A549 (cell line): ENCODE results near the gene FER. TPM values are rescaled to one million over a fixed set of nuclear protein-coding genes. Genes with fewer than 3 reads are reported as not detected.

Experiments used
- ATAC-seq, 2 experiments: fragments of 200-7000 bp in 1 of 2; fragments of >200 bp in 1 of 2; cut with Nextera tagmentation in 1 of 2; cut with Tn5 transposase in 1 of 2; 3 replicates each; pipeline versions ENCODE4 v1.8.0 to v1.9.1; 2018 to 2020; ENCODE audit warnings: mild to moderate bottlenecking in 1 of 2, moderate library complexity in 1 of 2
- CTCF ChIA-PET: fragments of 300-600 bp; sonication (Branson Sonifier 250); formaldehyde crosslinking; extraction: SDS; loops from one replicate; lab custom pipeline; 2021; ENCODE audit warnings: antibody characterized with exemption, inconsistent platforms; lab: Yijun Ruan, JAX
- POLR2A ChIA-PET: fragments of 350-600 bp; formaldehyde crosslinking; extraction: SDS; loops from one replicate; lab custom pipeline; 2021; ENCODE audit warnings: antibody characterized with exemption, inconsistent platforms; lab: Yijun Ruan, JAX
- DNase-seq, 2 experiments: peaks; one replicate each; pipeline versions ENCODE4 v3.0.0 to v3.0.0-alpha.2; 2011 to 2016; ENCODE audit warnings: low read depth in 1 of 2, low spot score in 1 of 2
- FAIRE-seq: peaks from 2 replicates; lab custom pipeline; 2011; peaks lifted over from hg19 to GRCh38; lab: Jason Lieb, UNC
- H3K27ac ChIP-seq, 2 experiments: fragments of >200 bp; sonication (Bioruptor Twin); formaldehyde crosslinking; 3 replicates each; pipeline ENCODE4 v1.5.1; 2016 to 2017
- H3K4me1 ChIP-seq: fragments of >200 bp; sonication (Bioruptor Twin); formaldehyde crosslinking; 3 replicates; pipeline ENCODE4 v1.6.1; 2016
- H3K4me2 ChIP-seq: fragments of >200 bp; sonication (Bioruptor Twin); formaldehyde crosslinking; 3 replicates; pipeline ENCODE4 v1.6.1; 2016
- H3K4me3 ChIP-seq: fragments of >200 bp; sonication (Bioruptor Twin); formaldehyde crosslinking; 3 replicates; pipeline ENCODE4 v1.5.1; 2016
- H3K9me3 ChIP-seq: fragments of >200 bp; sonication (Bioruptor Twin); formaldehyde crosslinking; 3 replicates; pipeline ENCODE4 v1.6.1; 2016
- CHD4 ChIP-seq: fragments of 200-600 bp; sonication (generic); IDR thresholded peaks from 2 replicates; pipeline ENCODE4 v1.6.1; 2016; ENCODE audit warnings: antibody characterized with exemption, mild to moderate bottlenecking, borderline replicate concordance
- EHF ChIP-seq: fragments of 250-450 bp; sonication (Bioruptor Pico); IDR thresholded peaks from 2 replicates; pipeline ENCODE4 v1.5.0; 2020; ENCODE audit warnings: mild to moderate bottlenecking
- EHMT2 ChIP-seq: fragments of 200-600 bp; sonication (generic); IDR thresholded peaks from 2 replicates; pipeline ENCODE4 v1.6.1; 2016; ENCODE audit warnings: antibody characterized with exemption, low read depth, mild to moderate bottlenecking, moderate library complexity
- GATA3 ChIP-seq: IDR thresholded peaks from 2 replicates; pipeline ENCODE4 v1.6.1; 2012; ENCODE audit warnings: borderline replicate concordance
- HMGXB4 ChIP-seq: fragments of 250-450 bp; sonication (Bioruptor Pico); IDR thresholded peaks from 2 replicates; pipeline ENCODE4 v1.5.0; 2021; ENCODE audit warnings: mild to moderate bottlenecking, moderate library complexity, borderline replicate concordance
- JUNB ChIP-seq: fragments of >200 bp; sonication (Bioruptor Twin); formaldehyde crosslinking; IDR thresholded peaks from 2 replicates; pipeline ENCODE4 v1.6.1; 2016
- MAZ ChIP-seq: fragments of 150-350 bp; IDR thresholded peaks from 2 replicates; pipeline ENCODE4 v1.6.1; 2014; ENCODE audit warnings: antibody characterized with exemption, low read depth, low read length, borderline replicate concordance
- RCOR1 ChIP-seq: fragments of 150-350 bp; IDR thresholded peaks from 2 replicates; pipeline ENCODE4 v1.6.1; 2014; ENCODE audit warnings: antibody characterized with exemption, low read length, low read depth
- USF2 ChIP-seq: fragments of 450-650 bp; IDR thresholded peaks from 2 replicates; pipeline ENCODE4 v1.6.1; 2014; ENCODE audit warnings: antibody characterized with exemption
- ZC3H11A ChIP-seq: fragments of 450-650 bp; IDR thresholded peaks from 2 replicates; pipeline ENCODE4 v1.6.1; 2014; ENCODE audit warnings: antibody characterized with exemption, mild to moderate bottlenecking
- ZFP36 ChIP-seq: fragments of 450-650 bp; IDR thresholded peaks from 2 replicates; pipeline ENCODE4 v1.6.1; 2014; ENCODE audit warnings: borderline replicate concordance; ENCODE audit not compliant: partially characterized antibody
- ZSCAN20 ChIP-seq: fragments of 250-450 bp; sonication (Bioruptor Pico); IDR thresholded peaks from 2 replicates; pipeline ENCODE4 v1.8.0; 2022; ENCODE audit warnings: mild to moderate bottlenecking, moderate library complexity
- WGBS: methylation state at CpG from one replicate; pipeline ENCODE4 v1.1.6; 2017; ENCODE audit errors: missing lambda C conversion rate; 5-methylcytosine and 5-hydroxymethylcytosine counted together
- polyA plus RNA-seq, 4 experiments: library from polyadenylated mRNA; depleted of rRNA in 3 of 4; stranded (reverse); fragments of >200 nt; fragmentation: RNase III in 1 of 4; extraction: RNeasy Plus Mini Kit Qiagen cat#74134 plus additional on column Dnase treatment in 1 of 4; gene quantifications; 2 replicates in 3 of 4; 3 replicates in 1 of 4; pipeline ENCODE4 v1.2.3, GENCODE V29; 2011 to 2017
- TF ChIP-seq, protein P1 (sequence below): fragments of 150-350 bp; IDR thresholded peaks from 2 replicates; pipeline ENCODE4 v1.6.1; 2014; ENCODE audit warnings: low read depth, mild to moderate bottlenecking, low read length
- TF ChIP-seq, protein P2 (sequence below): IDR thresholded peaks from 2 replicates; pipeline ENCODE4 v1.6.1; 2012; ENCODE audit warnings: low read depth, borderline replicate concordance
- TF ChIP-seq, protein P3 (sequence below): fragments of 250-450 bp; sonication (Bioruptor Pico); IDR thresholded peaks from 2 replicates; pipeline ENCODE4 v1.5.0; 2020; ENCODE audit warnings: low read depth, mild to moderate bottlenecking, moderate library complexity

FER gene
- polyA plus RNA-seq, 2 of the 4 experiments (the other 2 are of a cell fraction): 3.6 to 12.3 TPM

DNA sequence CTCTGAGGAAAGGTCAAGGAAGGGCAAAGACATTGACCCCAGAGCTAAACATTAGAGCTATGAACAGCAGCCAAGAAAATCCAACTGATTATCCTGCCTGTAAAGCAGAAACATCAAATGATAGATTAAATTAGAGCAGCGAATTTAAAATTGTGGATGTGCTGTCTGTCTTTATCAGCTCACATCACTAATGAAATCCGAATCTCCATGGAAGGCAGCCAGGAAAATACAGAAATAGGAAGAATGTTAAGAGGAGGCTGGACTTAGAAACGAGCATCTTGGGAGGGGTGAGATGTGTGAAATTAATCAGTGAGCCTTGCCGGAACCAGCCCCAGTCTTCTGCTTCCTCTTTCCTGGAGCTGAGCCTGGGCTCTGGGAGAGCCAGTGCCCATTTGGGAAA is 471.1 kb downstream of the FER start:
- WGBS: 34% methylated on average over 4 of the region's 4 CpGs
- ChIA-PET CTCF (interaction anchor here (1.1 kb wide), 1 partner anchor 250 kb away, joined by 4 read pairs; no protein-coding TSS in a partner anchor), POLR2A (no interaction called here)
- FAIRE-seq: no peak
- Histone ChIP-seq H3K4me2 (no peak overlapping the region), H3K4me1 (no peaks in the 10 kb centered on the region), H3K27ac (no peak overlapping the region), H3K9me3 (no peaks in the 10 kb centered on the region), H3K4me3 (no peak overlapping the region)
- DNase-seq: no peak
- no peak for TF ChIP-seq CHD4
- TF ChIP-seq MAZ: no peak
- TF ChIP-seq, protein P1, sequence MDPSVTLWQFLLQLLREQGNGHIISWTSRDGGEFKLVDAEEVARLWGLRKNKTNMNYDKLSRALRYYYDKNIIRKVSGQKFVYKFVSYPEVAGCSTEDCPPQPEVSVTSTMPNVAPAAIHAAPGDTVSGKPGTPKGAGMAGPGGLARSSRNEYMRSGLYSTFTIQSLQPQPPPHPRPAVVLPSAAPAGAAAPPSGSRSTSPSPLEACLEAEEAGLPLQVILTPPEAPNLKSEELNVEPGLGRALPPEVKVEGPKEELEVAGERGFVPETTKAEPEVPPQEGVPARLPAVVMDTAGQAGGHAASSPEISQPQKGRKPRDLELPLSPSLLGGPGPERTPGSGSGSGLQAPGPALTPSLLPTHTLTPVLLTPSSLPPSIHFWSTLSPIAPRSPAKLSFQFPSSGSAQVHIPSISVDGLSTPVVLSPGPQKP: no peak
- TF ChIP-seq, protein P2, sequence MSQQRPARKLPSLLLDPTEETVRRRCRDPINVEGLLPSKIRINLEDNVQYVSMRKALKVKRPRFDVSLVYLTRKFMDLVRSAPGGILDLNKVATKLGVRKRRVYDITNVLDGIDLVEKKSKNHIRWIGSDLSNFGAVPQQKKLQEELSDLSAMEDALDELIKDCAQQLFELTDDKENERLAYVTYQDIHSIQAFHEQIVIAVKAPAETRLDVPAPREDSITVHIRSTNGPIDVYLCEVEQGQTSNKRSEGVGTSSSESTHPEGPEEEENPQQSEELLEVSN: no peak
- TF ChIP-seq ZC3H11A: no peak
- no peak for TF ChIP-seq ZFP36
- no peak for TF ChIP-seq HMGXB4 (CRISPR knock-in tag)
- no peak for ATAC-seq

- POLR2A ChIA-PET: no interaction called here
- H3K4me1 ChIP-seq: no peaks in the 10 kb centered on the region
- FAIRE-seq (no peak), DNase-seq (no peak), ATAC-seq (no peak)
- no peak overlapping the region for H3K4me3 ChIP-seq
- WGBS: 72% methylated on average over 9 of the region's 9 CpGs
- H3K9me3 ChIP-seq: no peaks in the 10 kb centered on the region
- no peak for TF ChIP-seq GATA3
- TF ChIP-seq ZSCAN20: no peak
- CTCF ChIA-PET: interaction anchor here (1.4 kb wide), 1 partner anchor 15 kb away, joined by 3 read pairs; no protein-coding TSS in a partner anchor
- H3K4me2 ChIP-seq: no peak overlapping the region
- no peak overlapping the region for H3K27ac ChIP-seq
These were observed 475.8 kb downstream of the FER start for GRCh38 chr5:109223531-109223930.

DNA sequence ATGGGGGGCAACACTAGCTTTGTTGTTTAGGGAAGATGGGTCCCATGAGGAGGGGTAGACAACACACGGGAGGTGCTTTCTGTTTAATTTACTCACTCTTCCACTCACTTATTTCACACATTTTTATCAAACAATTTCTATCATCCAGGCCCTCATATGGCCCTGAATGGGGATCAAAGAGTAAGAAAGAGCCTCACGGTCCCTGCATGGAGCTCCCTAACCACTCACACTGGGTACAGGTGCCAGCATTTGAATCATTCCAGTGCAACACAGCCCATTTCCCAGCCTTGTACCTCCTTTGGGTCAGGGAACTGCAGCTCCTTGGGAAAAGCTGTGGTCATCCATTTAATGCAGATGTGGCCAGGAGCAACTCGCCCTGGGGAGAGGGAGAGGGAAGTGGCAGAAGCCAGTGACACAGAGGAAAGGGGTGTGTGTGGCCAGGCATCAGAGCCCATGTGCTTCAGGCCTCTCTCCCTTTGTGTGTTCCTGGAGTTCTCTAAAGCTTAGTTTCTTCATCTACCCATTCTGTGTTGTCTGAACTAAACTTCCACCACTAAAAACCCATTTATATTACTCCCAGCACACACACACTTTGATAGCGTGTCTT is 476.7 kb downstream of the FER start:
- FAIRE-seq (no peak), DNase-seq (no peak), ATAC-seq (no peak)
- CTCF ChIA-PET: interaction anchor here (1.4 kb wide), 1 partner anchor 14 kb away, joined by 3 read pairs; no protein-coding TSS in a partner anchor
- POLR2A ChIA-PET: no interaction called here
- 44% methylated on average over 4 of the region's 4 CpGs for WGBS
- Histone ChIP-seq H3K4me3 (no peak overlapping the region), H3K4me1 (no peaks in the 10 kb centered on the region), H3K27ac (no peak overlapping the region), H3K9me3 (no peaks in the 10 kb centered on the region), H3K4me2 (no peak overlapping the region)
- no peak for TF ChIP-seq ZSCAN20
- TF ChIP-seq RCOR1: no peak
- TF ChIP-seq, protein P3, sequence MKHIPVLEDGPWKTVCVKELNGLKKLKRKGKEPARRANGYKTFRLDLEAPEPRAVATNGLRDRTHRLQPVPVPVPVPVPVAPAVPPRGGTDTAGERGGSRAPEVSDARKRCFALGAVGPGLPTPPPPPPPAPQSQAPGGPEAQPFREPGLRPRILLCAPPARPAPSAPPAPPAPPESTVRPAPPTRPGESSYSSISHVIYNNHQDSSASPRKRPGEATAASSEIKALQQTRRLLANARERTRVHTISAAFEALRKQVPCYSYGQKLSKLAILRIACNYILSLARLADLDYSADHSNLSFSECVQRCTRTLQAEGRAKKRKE (CRISPR knock-in tag): no peak
- no peak for TF ChIP-seq EHMT2
- TF ChIP-seq EHF (CRISPR knock-in tag): no peak
- TF ChIP-seq USF2: no peak
- TF ChIP-seq JUNB: no peak
